GM10266 (cell line): Measurements from ENCODE around the gene ZNF845.
"Not testable (repeated sequence)": the region's sequence is repeated elsewhere in the genome, so short reads cannot be mapped to it uniquely, and the experiment has no call there.

ENCODE experiments used
- DNase-seq: peaks from one replicate; pipeline ENCODE4 v3.0.0; 2012; ENCODE audit errors: extremely low spot score
- CTCF ChIP-seq: IDR thresholded peaks from 2 replicates; pipeline ENCODE4 v1.5.1; 2012; ENCODE audit warnings: mild to moderate bottlenecking, low read depth; ENCODE audit not compliant: control insufficient read depth, insufficient read depth; ENCODE audit errors: missing control alignments

ZNF845 gene

DNA sequence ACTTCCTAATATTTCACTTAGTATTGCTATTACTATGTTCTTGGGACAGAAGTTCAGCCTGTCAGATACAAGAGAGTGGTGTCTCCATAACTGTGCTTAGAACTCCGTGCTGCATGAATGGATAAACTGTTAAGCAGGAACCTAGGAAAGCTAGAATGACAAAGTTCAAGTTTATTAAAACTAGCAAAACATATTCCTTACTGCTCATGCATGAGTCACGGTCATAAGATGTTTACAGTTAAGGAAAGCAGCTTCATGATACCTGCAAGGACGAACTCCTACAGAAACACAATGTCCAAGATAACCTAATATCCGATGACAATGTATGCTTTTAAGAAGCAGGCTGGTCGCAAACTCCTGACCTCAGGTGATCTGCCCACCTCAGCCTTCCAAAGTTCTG lies 55.4 kb downstream of the ZNF845 start:
- DNase-seq: no peak
- no peak for TF ChIP-seq CTCF

GRCh38 chr19:53389571-53389970 lies 56.0 kb downstream of the ZNF845 start:
- DNase-seq: no peak
- TF ChIP-seq CTCF: no peak

DNA sequence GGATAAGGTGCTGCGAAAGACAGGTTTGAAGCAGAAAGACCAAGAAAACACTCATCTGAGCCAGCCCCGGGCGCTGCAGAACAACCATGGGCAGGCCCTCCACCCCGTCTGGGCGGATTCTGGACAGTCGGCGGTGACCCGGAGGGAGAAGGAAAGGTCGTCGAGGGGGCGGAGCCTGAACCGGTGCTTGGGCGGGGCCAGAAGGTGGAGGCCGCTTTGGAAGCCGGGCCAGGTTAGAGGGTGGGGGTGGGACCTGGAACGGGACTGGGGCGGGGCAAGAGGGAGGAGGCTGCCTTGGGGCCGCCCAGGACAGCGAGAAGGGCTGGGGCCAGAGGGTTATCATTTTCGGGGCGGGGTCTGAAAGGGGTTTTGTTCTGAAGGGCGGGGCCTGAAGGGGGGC lies 56.4 kb downstream of the ZNF845 start:
- TF ChIP-seq CTCF: no peak
- no peak for DNase-seq

GRCh38 chr19:53394522-53394973 lies 61.0 kb downstream of the ZNF845 start:
- no peak for DNase-seq
- TF ChIP-seq CTCF: no peak

GRCh38 chr19:53394974-53395839 lies 61.7 kb downstream of the ZNF845 start, which contains the start of gene ZNF765:
Gene ZNF765 (plus strand): TSS chr19:53395149. CDS start chr19:53398016, 2,867 bp downstream.
- peak; percentile 35 for TF ChIP-seq CTCF
- DNase-seq: peak; percentile 92

GRCh38 chr19:53395840-53396524 lies 62.4 kb downstream of the ZNF845 start:
- DNase-seq: not testable (repeated sequence)

GRCh38 chr19:53396525-53396868 lies 62.9 kb downstream of the ZNF845 start:
- TF ChIP-seq CTCF: no peak
- DNase-seq: no peak

DNA sequence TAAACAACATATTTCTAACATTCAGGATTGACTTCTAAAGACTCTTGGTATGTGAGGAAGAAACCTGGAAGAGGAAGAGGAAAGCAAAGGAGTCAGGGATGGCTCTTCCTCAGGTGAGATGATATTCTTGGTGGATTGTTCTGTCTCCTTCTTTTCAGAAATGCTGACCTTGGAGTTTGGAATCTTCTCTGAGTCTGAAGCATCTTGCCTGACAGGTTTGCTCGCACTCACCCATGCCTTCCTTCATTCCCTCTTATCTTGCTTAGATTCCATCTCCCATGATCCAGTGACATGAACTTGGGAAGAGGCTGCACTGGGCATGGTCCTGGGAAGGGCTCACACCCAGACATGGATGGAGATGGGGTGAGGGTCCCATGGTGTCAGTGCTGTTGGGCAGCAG lies 64.4 kb downstream of the ZNF845 start:
- not testable (repeated sequence) for DNase-seq
